Duodenal mucosa (tissue), 2 donors: Measurements from ENCODE around the gene GNAI2.

Source experiments
- H3K27ac ChIP-seq: one replicate; pipeline ENCODE4 v1.7.0; 2013; ENCODE audit warnings: low read depth, low read length
- H3K27me3 ChIP-seq, 2 donors: one replicate each; pipeline ENCODE4 v1.7.0; 2013; ENCODE audit warnings: low read length in 2 of 2, control low read depth in 1 of 2; ENCODE audit not compliant: insufficient read depth in 2 of 2, control insufficient read depth in 1 of 2
- H3K36me3 ChIP-seq, 2 donors: one replicate each; pipeline ENCODE4 v1.7.0; 2013; ENCODE audit warnings: low read length in 2 of 2, control low read depth in 1 of 2; ENCODE audit not compliant: insufficient read depth in 2 of 2, control insufficient read depth in 1 of 2
- H3K4me1 ChIP-seq, 2 donors: one replicate each; pipeline ENCODE4 v1.7.0; 2013; ENCODE audit warnings: low read length in 2 of 2, control low read depth in 1 of 2; ENCODE audit not compliant: insufficient read depth in 2 of 2, control insufficient read depth in 1 of 2
- H3K4me3 ChIP-seq, 2 donors: one replicate each; pipeline ENCODE4 v1.7.0; 2013; ENCODE audit warnings: low read length in 2 of 2, low read depth in 1 of 2
- H3K9ac ChIP-seq, 2 donors: one replicate each; pipeline ENCODE4 v1.7.0; 2013; ENCODE audit warnings: low read length in 2 of 2, low read depth in 1 of 2
- H3K9me3 ChIP-seq, 2 donors: one replicate each; pipeline ENCODE4 v1.7.0; 2013; ENCODE audit warnings: low read length in 2 of 2, control low read depth in 1 of 2; ENCODE audit not compliant: control insufficient read depth in 1 of 2

Gene GNAI2

DNA sequence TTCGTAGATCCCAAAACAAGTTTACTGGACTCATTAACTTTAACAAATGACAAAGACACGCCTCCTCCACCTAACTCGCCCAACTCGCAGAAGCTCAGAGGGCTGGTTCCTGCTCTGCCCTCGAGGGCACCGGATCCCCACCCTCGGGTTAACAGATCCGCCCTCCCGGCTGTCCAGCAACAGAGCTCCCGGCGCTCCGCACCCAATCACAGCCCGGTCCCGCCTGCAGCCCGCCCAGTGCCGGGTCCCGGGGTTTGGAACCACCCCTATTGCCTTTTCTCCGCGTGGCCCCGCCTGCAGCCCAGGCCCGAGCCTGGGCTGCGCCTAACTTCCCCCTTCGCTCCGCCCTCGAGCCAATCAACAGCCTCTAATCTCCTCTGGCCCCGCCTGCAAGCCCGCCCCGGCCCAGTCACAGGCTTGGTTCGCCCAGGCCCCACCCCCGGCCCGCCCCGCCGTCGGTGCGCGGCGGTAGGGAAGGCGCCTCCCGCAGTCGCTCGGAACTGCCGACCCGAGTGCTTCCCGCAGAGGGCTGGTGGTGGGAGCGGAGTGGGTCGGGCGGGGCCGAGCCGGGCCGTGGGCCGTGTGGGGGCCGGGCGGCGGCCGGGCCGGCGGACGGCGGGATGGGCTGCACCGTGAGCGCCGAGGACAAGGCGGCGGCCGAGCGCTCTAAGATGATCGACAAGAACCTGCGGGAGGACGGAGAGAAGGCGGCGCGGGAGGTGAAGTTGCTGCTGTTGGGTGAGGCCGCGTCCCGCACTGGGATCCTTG is at the start of gene GNAI2:
Gene GNAI2, plus strand, starts transcription at position 489 of the 768 bp plus-strand sequence. Its CDS starts 132 bp downstream, at position 621.
- Histone ChIP-seq H3K4me3 (peak within 1 kb of the TSS; percentile 89 to 91), H3K36me3 (peaks cover 0 to 5% of the 10 kb centered on the region in 2 donors), H3K4me1 (peaks cover 24 to 48% of the 10 kb centered on the region in 2 donors), H3K9ac (peak within 1 kb of the TSS; percentile 76 to 94), H3K9me3 (no peaks in the 10 kb centered on the region), H3K27me3 (no peaks in the 10 kb centered on the region), H3K27ac (peak within 1 kb of the TSS; percentile 68)

DNA sequence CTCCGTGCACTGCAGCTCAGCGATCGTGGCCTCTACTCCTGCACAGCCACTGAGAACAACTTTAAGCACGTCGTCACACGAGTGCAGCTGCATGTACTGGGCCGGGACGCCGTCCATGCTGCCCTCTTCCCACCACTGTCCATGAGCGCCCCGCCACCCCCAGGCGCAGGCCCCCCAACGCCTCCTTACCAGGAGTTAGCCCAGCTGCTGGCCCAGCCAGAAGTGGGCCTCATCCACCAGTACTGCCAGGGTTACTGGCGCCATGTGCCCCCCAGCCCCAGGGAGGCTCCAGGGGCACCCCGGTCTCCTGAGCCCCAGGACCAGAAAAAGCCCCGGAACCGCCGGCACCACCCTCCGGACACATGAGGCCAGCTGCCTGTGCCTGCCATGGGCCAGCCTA is 48.3 kb upstream of the GNAI2 start:
- Histone ChIP-seq H3K9ac (no peak overlapping the region), H3K4me1 (no peaks in the 10 kb centered on the region), H3K27me3 (peaks cover 1% of the 10 kb centered on the region in 2 donors), H3K36me3 (peaks cover 6 to 36% of the 10 kb centered on the region in 2 donors), H3K4me3 (no peak overlapping the region), H3K27ac (no peak overlapping the region), H3K9me3 (no peaks in the 10 kb centered on the region)

DNA sequence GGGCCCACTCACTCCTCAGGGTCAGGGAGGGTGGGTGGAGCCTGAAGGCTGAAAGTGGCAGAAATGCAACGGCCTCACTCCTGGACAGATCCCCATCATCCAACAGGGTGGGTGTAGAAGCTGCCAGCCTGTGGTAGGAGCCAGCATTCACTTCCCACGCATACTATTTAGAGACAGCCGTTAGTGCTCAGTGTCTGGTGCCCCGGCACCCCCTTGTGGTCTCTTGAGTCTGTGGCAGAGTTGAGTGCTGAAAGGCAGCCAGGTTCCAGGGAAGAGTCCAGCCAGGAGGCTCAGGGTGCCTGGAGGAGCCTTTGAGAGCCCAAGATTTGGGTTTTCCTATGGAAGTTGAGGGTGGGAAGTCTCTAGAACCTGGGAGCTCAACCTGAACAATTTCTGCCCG is 46.7 kb upstream of the GNAI2 start:
- no peak overlapping the region for H3K27ac ChIP-seq
- no peak overlapping the region for H3K9ac ChIP-seq
- peaks cover 6 to 27% of the 10 kb centered on the region in 2 donors for H3K36me3 ChIP-seq

DNA sequence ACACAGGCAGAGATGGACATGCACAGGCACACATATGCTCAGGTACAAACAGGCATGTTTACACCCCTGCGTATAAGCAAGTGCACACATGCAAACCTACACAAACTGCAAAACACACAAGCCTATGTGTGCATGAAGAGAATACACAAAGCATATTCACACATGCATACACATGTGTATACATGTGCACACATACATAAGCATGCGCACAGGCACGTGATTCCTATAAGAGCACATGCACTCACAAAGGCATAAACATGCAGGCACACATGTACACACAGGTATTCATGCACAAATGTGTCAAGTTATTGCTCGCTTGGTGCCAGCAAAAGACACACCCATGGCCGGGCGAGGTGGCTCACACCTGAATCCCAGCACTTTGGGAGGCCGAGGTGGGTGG is 46.0 kb upstream of the GNAI2 start:
- peaks cover 17 to 18% of the 10 kb centered on the region in 2 donors for H3K27me3 ChIP-seq
- H3K4me1 ChIP-seq: peaks cover 10 to 11% of the 10 kb centered on the region in 2 donors
- no peaks in the 10 kb centered on the region for H3K9me3 ChIP-seq
- H3K4me3 ChIP-seq: no peak overlapping the region
- H3K27ac ChIP-seq: no peak overlapping the region
- H3K36me3 ChIP-seq: peaks cover 6 to 20% of the 10 kb centered on the region in 2 donors
- H3K9ac ChIP-seq: no peak overlapping the region

More for the DNA sequence above, 46.7 kb upstream of the GNAI2 start:
- H3K27me3 ChIP-seq: peaks cover 16 to 17% of the 10 kb centered on the region in 2 donors
- H3K4me3 ChIP-seq: no peak overlapping the region
- H3K9me3 ChIP-seq: no peaks in the 10 kb centered on the region
- peaks cover 6 to 9% of the 10 kb centered on the region in 2 donors for H3K4me1 ChIP-seq

DNA sequence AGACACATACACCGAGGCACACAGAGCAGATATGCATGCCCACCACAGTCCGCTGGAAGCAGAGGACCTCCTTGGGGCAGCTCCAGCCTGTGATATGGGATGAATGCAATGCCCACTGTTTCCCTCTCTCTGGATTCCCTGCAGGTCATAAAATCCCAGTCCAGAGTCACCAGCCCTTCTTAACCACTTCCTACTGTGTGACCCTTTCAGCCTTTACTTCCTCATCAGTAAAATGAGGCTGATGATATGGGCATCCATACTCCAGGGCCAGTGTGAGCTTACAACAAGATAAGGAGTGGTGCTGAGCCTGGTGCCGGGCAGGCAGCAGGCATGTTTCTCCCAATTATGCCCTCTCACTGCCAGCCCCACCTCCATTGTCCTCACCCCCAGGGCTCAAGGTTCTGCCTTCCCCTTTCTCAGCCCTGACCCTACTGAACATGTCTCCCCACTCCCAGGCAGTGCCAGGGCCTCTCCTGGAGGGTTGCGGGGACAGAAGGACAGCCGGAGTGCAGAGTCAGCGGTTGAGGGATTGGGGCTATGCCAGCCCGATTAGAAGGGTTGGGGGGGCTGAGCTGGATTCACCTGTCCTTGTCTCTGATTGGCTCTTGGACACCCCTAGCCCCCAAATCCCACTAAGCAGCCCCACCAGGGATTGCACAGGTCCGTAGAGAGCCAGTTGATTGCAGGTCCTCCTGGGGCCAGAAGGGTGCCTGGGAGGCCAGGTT is 44.9 kb upstream of the GNAI2 start, which contains the start of gene GNAT1:
Gene GNAT1, plus strand, starts transcription at position 675 of the 725 bp plus-strand sequence. CDS start 116 bp downstream, outside the sequence.
- H3K9ac ChIP-seq: no peak within 1 kb of the TSS
- H3K4me3 ChIP-seq: no peak within 1 kb of the TSS
- H3K36me3 ChIP-seq: peaks cover 0 to 11% of the 10 kb centered on the region in 2 donors
- peaks cover 17 to 23% of the 10 kb centered on the region in 2 donors for H3K27me3 ChIP-seq
- H3K9me3 ChIP-seq: no peaks in the 10 kb centered on the region
- no peak within 1 kb of the TSS for H3K27ac ChIP-seq
- H3K4me1 ChIP-seq: peaks cover 10 to 11% of the 10 kb centered on the region in 2 donors

DNA sequence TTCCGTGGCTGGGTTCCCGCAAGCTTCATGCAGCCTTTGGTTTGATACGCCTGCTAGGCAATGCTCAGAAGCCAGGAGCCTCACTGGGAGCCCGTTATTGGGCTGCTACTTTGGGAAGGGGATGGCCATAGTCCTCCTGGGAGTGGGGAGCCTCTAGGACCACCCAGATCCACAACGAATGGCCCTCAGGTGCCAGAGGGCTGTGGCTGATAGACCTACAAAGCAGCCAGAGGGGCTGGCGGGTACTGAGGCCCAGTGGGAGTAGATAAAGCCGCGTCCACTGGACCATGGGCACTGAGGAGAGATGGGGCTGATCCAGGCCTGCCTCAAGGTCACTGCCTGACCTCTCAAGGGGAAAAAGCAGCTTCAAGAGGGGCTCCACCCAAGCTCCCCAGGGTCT is 43.9 kb upstream of the GNAI2 start:
- H3K9me3 ChIP-seq: no peaks in the 10 kb centered on the region

DNA sequence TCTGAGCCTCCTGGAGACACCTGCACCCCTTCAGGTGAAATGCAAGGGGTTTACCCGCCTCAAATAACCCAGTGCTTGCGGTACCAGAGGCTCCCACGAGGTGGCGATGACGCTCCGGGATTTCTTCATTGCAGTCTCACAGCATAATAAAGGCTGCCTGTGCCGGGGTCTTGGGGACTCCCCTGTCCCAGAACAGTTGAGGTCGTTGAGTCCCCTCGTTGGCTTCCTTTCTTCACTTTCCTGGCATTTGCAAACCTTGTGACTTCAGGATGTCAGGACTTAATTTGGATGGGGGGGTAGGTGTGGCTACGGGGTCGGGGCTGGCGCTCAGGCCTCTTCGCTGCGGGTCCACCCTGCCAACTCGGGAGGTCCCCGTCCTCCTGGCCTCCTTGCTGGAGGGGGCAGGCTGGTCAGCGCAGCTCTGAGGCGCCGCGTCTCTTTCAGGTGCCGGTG is 43.3 kb upstream of the GNAI2 start:
- Histone ChIP-seq H3K9me3 (no peaks in the 10 kb centered on the region), H3K4me3 (no peak overlapping the region), H3K4me1 (peaks cover 10 to 11% of the 10 kb centered on the region in 2 donors), H3K27ac (no peak overlapping the region), H3K27me3 (peaks cover 17 to 23% of the 10 kb centered on the region in 2 donors), H3K36me3 (no peaks in the 10 kb centered on the region), H3K9ac (no peak overlapping the region)

More for the DNA sequence above, 43.9 kb upstream of the GNAI2 start:
- Histone ChIP-seq H3K27me3 (peaks cover 17 to 23% of the 10 kb centered on the region in 2 donors), H3K27ac (no peak overlapping the region), H3K4me1 (peaks cover 10 to 11% of the 10 kb centered on the region in 2 donors), H3K9ac (no peak overlapping the region), H3K4me3 (no peak overlapping the region), H3K36me3 (peaks cover 0 to 4% of the 10 kb centered on the region in 2 donors)

DNA sequence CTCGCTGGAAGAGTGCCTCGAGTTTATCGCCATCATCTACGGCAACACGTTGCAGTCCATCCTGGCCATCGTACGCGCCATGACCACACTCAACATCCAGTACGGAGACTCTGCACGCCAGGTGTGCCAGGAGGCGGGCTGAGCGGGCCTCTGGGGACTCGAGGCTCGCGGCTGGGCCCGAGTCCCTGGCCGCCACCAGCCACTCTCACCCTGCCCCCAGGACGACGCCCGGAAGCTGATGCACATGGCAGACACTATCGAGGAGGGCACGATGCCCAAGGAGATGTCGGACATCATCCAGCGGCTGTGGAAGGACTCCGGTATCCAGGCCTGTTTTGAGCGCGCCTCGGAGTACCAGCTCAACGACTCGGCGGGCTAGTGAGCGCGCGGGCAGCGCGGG is 42.7 kb upstream of the GNAI2 start:
- Histone ChIP-seq H3K4me3 (no peak overlapping the region), H3K4me1 (peaks cover 10 to 11% of the 10 kb centered on the region in 2 donors), H3K9me3 (no peaks in the 10 kb centered on the region), H3K27me3 (peaks cover 17 to 23% of the 10 kb centered on the region in 2 donors), H3K9ac (no peak overlapping the region), H3K36me3 (no peaks in the 10 kb centered on the region), H3K27ac (no peak overlapping the region)

DNA sequence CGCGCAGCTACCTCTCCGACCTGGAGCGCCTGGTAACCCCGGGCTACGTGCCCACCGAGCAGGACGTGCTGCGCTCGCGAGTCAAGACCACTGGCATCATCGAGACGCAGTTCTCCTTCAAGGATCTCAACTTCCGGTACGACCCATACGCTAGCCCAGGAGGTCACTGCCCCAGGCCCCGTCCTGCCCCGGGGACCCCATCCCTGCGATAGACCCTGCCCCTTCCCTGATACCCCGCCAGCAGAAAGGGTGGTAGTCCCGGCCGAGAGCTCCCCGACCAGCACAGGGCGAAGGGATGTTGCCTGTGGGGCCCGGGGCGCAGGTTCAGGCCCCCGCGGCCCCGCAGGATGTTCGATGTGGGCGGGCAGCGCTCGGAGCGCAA is 42.3 kb upstream of the GNAI2 start:
- no peak overlapping the region for H3K4me3 ChIP-seq
- no peaks in the 10 kb centered on the region for H3K9me3 ChIP-seq
- H3K36me3 ChIP-seq: no peaks in the 10 kb centered on the region
- H3K9ac ChIP-seq: no peak overlapping the region
- H3K4me1 ChIP-seq: peaks cover 10 to 11% of the 10 kb centered on the region in 2 donors
- H3K27me3 ChIP-seq: peaks cover 17 to 23% of the 10 kb centered on the region in 2 donors
- H3K27ac ChIP-seq: no peak overlapping the region
